AG09319 (cell line): Measurements from ENCODE around the gene CYB5B.
"Not testable (repeated sequence)": the region's sequence is repeated elsewhere in the genome, so short reads cannot be mapped to it uniquely, and the experiment has no call there.

Source experiments
- DNase-seq: peaks from one replicate; pipeline ENCODE4 v3.0.0-alpha.2; 2010; ENCODE audit warnings: low read depth; ENCODE audit errors: extremely low read depth
- TF ChIP-seq, protein P1 (sequence below): IDR thresholded peaks from 2 replicates; pipeline ENCODE4 v1.5.1; 2011; ENCODE audit warnings: low read depth, mild to moderate bottlenecking, inconsistent platforms, low read length, moderate library complexity

CYB5B gene

DNA sequence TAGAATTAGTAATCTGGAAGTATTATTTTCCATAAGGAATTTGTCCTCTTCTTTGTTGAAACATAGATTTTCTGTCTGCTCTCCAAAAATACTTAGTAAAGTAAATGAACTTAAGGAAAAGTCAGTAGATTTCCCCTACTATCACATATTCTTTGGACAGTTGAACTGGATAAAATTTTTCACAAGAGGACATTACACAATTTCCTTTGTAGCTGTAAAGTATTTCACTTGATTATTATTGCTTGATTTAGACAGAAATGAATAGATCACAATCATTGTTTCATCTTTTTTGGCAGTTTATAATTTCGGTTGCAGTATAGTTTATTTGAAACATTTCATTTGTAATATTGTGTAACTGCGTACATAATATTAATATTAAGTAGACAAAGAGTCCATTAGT is 12.5 kb downstream of the CYB5B start:
- DNase-seq = no peak
- TF ChIP-seq, protein P1, sequence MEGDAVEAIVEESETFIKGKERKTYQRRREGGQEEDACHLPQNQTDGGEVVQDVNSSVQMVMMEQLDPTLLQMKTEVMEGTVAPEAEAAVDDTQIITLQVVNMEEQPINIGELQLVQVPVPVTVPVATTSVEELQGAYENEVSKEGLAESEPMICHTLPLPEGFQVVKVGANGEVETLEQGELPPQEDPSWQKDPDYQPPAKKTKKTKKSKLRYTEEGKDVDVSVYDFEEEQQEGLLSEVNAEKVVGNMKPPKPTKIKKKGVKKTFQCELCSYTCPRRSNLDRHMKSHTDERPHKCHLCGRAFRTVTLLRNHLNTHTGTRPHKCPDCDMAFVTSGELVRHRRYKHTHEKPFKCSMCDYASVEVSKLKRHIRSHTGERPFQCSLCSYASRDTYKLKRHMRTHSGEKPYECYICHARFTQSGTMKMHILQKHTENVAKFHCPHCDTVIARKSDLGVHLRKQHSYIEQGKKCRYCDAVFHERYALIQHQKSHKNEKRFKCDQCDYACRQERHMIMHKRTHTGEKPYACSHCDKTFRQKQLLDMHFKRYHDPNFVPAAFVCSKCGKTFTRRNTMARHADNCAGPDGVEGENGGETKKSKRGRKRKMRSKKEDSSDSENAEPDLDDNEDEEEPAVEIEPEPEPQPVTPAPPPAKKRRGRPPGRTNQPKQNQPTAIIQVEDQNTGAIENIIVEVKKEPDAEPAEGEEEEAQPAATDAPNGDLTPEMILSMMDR = no peak

DNA sequence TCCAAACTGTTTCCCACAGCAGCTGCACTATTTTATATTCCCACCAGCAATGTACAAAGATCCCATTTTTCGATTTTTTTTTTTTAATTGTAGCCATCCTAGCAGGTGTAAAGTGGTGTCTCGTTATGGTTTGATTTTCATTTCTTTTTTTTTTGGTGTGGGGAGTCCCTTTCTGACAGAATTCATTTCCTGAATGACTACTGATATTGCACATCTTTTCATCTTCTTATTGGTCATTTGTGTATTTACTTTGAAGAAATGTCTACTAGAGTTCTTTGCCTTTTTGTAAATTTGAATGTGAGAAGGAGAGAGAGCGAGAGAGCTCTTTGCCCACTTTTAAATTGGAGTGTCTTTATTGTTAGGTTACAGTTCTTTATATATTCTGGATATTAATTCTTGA is 14.0 kb downstream of the CYB5B start:
- TF ChIP-seq, protein P1 = no peak
- DNase-seq = no peak

DNA sequence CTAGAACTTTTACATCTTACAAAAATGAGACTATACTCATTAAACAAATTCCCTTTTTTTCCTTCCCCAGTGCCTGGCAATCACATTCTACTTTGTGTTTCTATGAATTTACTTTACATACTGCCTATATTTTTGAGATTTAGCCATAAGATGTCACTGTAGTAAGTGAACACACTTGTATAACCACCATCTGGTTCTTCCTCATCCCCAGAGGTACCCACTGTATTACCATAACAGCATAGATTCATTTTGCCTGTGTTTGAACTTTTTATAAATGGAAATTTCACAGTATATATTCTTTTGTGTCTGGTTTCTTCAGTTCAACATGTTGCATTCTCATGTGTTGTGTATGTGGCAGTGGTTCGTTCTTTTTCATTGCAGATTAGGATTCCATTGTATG is 15.8 kb downstream of the CYB5B start:
- no peak for DNase-seq
- TF ChIP-seq, protein P1 = no peak

DNA sequence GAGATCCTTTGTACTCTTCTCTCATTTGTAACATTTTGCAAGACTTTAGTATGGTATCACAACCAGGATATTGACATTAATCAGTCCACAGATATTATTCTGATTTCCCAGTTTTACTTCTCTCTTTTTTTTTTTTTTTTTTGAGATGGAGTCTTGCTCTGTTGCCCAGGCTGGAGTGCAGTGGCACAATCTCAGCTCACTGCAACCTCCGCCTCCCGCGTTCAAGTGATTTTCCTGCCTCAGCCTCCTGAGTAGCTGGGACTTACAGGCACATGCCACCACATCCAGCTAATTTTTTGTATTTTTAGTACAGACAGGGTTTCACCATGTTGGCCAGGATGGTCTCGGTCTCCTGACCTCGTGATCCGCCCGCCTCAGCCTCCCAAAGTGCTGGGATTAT is 16.6 kb downstream of the CYB5B start:
- not testable (repeated sequence) for DNase-seq

DNA sequence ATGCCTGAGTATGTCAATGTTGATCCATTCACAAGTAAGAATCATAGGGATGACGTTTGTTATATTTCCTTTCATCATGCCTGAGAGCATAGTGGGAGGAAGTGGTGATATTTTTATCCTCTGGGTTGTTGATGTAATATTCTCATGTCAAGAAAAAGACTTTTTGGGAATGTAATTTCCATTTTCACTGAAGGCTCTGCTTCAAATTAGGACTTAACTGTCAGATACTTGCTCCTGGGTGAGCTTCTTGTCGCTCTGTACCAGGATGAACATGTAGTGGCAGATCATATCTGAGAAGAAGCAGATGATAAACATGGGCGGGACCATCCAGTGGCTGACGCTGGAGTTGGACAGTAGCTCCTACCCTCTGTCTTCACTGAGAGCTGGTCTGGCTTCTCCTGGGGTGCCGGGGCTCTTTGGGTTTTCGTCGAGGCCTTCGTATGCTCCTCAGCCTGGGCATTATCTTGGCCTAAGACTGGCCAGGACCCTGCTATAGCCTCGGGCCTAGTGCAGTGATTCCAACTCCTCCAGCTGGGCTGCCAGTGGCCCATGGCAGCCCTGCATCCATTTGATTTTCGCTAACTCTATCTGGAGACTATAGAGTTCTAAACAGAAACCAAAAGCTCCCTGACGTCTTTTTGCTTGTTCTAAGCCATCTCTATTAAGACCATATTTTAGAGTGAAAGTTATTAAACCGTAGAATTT is 19.7 kb downstream of the CYB5B start:
- DNase-seq = no peak
- TF ChIP-seq, protein P1 = no peak

DNA sequence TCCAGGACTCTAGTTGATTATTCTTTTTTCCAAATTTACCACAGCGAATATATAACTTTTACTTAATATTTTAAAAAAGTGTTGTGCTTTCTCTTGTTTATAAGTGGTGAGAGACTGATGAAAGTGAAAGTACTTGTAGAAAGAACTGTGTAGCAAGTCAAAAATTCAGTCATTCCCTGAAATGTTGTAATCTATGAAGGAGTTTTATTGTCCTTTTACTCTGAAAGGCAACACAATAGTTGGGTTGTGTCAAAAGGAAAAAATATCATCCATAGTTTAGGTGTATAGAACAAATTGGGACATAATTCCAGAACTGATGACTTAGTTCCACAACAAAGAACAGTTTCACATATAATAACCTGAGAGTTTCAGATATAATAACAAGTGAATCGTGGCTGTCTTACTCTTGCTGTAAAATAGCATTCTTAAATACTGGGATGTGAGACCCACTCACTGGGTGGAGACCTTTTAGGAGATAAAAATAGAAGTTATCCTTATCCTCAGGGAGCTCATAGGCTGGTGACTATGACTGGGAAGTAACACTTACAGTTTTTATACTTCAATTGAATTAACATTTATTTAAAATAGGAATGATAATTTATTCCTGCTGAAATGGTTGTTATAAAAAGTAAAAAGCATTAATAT is 20.6 kb downstream of the CYB5B start:
- TF ChIP-seq, protein P1 = no peak
- no peak for DNase-seq

DNA sequence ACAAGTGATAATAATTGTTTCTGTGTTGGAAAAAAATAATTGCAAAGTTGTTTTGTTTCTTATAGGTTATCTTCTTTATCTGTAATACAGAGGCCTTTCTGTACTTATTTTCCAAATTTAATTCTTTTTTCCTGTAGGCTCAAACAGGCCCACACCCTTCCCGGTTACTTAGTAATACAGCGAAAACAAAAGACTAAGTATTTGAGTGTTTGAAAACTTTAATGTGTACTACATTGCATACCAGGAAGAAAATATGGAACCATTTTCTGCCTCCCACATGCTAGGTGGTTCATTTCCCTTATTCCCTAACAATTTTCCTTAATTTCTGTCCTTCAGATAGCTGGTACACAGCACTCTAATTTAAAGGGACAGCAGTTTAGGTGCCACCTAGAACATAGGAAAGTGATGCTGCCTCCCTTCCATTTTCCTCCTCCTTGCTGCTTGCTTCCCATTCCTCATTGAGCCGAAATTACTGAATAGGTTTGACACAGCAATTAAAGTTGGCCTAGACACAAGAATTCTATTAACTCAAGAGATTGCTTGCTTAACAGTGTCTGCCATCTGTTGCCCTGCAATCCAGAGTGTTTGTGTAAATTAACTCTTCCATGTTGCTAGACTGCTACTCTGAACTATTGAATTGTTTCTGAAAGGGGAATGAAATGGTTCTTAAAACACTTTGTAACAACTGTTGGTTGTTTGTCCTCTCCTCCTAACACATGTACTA is 24.2 kb downstream of the CYB5B start:
- DNase-seq = peak; percentile 66
- TF ChIP-seq, protein P1 = no peak
